ENCODE measurements around the gene NCBP2L.
A peak's percentile ranks its signal among the peaks of the same experiment; 100 is the strongest.

Gene NCBP2L

DNA sequence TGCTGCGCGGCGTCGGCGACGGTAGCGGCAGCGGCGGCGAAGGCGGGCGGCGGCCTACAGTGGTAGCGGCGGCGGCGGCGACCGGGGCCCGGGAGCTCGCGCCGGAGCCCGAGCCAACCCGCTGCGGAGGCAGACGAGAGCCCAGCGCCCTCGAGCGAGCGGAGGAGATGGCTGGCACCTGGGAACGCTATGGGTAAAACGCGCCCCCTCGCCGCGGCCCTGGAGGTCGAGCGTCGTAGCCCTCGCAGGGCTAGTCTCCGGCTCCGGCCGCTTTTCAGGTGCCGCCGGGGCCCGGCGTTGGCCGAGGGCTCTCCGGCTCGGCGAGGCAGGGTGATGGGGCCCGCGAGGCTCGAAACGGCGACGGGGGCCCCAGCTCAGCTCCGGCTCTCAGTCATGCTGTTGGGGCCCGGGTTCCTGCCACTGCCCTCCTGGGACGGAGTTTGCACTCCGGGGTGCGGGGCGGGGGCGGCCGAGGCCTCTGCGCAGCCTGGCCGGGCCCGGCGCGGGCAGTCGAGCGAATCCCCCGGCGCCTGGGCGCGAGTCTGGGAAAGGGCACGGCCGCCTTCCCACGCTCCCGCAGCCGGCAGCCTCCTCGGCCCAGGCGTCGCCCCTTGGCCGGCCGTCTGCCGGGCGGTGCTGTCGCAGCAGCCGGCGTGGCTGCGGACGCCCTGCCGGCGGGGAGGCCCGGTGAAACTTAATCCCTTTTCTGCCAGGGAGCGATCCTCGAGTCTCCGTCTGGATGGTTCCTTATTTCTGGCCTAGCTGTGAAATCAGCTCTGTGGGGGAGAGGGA, 48.9 kb downstream of the NCBP2L start:
- Histone ChIP-seq H3K36me3 (ENCODE audit: control insufficient read depth in 4 of 4, insufficient read depth in 4 of 4, low read length in 3 of 4) (no peaks in the 10 kb centered on the region), H3K27ac (ENCODE audit: insufficient read depth in 1 of 2, low read depth in 1 of 2, low read length in 2 of 2, poor library complexity in 1 of 2, severe bottlenecking in 2 of 2) (no peak overlapping the region)
- 40% methylated on average over 69 of the region's 100 CpGs for WGBS (ENCODE audit: insufficient coverage)

DNA sequence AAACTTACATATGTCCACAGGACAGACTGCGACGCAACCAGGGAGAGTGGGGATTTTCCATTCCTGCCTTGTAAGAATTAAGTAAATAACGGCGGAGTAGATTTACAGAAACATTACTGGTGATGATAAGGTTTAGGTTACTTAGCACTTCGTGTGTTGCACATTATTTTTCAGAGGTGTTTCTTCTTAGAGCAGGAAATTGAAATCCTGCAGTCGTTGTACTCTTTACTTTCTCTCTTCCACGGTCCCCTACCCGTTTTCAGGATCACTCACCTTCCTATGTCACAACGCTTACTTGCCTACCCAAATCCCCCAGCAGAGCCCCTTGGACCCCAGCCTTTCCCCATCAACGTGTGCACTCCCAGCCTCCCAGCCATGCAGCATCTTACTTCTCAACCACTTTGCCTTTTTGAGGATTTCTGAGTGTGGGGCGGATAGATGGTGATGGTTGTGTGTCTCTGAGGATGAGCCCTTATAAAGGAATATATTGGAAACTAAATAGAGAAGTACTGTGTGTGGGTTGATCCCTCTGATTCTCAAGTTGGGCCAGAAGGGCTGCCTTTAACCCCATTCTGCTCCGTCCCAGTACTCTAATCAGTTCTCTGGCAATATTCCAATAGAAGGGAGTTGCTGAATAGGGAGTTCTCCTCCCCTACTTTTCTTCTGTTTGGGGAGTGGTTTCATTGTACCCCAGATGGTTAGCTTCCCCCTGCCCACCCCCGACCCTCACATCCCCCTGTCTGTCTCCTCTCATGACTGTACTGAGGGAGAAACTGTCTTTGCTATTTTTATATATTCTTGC, 49.7 kb downstream of the NCBP2L start:
- Histone ChIP-seq H3K36me3 (ENCODE audit: control insufficient read depth in 4 of 4, insufficient read depth in 4 of 4, low read length in 3 of 4) (no peaks in the 10 kb centered on the region), H3K9me3 (ENCODE audit: control extremely low read depth in 1 of 5, control insufficient read depth in 4 of 5, insufficient read depth in 2 of 5, low read depth in 1 of 5, low read length in 4 of 5) (no peaks in the 10 kb centered on the region), H3K27me3 (replicated peaks in 2 of 5; ENCODE audit: control insufficient read depth in 4 of 5, insufficient read depth in 5 of 5, low read length in 4 of 5) (peaks cover 0 to 53% (median 23%) of the 10 kb centered on the region in 5 experiments), H3K4me1 (ENCODE audit: control extremely low read depth in 1 of 4, control insufficient read depth in 4 of 4, insufficient read depth in 4 of 4, low read length in 3 of 4) (peaks cover 0 to 10% (median 7%) of the 10 kb centered on the region in 4 experiments), H3K4me3 (ENCODE audit: control insufficient read depth in 1 of 7, extremely low read depth in 1 of 7, insufficient read depth in 4 of 7, low read depth in 2 of 7, low read length in 6 of 7) (peak overlapping the region in 1 of 7 experiments; percentile 66), H3K27ac (ENCODE audit: insufficient read depth in 1 of 2, low read depth in 1 of 2, low read length in 2 of 2, poor library complexity in 1 of 2, severe bottlenecking in 2 of 2) (no peak overlapping the region)
- CTCF ChIA-PET: no interaction called here
- 36% methylated on average over 9 of the region's 13 CpGs for WGBS (ENCODE audit: insufficient coverage)
- DNase-seq: peak in 1 of 3 donors; percentile 14
- POLR2A ChIA-PET: no interaction called here

More for the DNA sequence above, 48.9 kb downstream of the NCBP2L start:
- ChIA-PET POLR2A (no interaction called here), CTCF (interaction anchor here (0.5 kb wide), 1 partner anchor 928 kb away, joined by 3 read pairs; no protein-coding TSS in a partner anchor)
- peak in 2 of 3 donors; percentile 25 to 46 for DNase-seq
- Histone ChIP-seq H3K4me3 (ENCODE audit: control insufficient read depth in 1 of 7, extremely low read depth in 1 of 7, insufficient read depth in 4 of 7, low read depth in 2 of 7, low read length in 6 of 7) (peak overlapping the region in 5 of 7 experiments; percentile 6 to 66 (median 48)), H3K4me1 (ENCODE audit: control extremely low read depth in 1 of 4, control insufficient read depth in 4 of 4, insufficient read depth in 4 of 4, low read length in 3 of 4) (peaks cover 0 to 10% (median 7%) of the 10 kb centered on the region in 4 experiments), H3K9me3 (ENCODE audit: control extremely low read depth in 1 of 5, control insufficient read depth in 4 of 5, insufficient read depth in 2 of 5, low read depth in 1 of 5, low read length in 4 of 5) (no peaks in the 10 kb centered on the region), H3K27me3 (replicated peaks in 2 of 5; ENCODE audit: control insufficient read depth in 4 of 5, insufficient read depth in 5 of 5, low read length in 4 of 5) (peaks cover 0 to 49% (median 23%) of the 10 kb centered on the region in 5 experiments)

DNA sequence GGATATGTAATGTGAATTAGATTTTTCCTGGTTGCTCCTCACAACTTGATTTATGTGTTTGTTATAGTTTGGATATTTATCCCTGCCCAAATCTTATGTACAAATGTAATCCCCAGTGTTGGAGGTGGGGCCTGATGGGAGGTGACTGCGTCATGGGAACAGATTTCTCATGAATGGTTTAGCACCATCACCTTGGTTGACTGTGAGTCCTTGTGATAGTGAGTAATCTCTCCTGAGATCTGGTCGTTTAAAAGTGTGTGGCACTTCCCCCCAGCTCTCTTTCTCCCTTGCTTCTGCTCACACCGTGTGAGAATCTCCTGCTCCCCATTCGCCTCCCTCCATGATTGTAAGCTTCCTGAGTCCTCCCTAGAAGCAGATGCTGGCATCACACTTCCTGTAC, 50.3 kb downstream of the NCBP2L start:
- Histone ChIP-seq H3K36me3 (ENCODE audit: control insufficient read depth in 4 of 4, insufficient read depth in 4 of 4, low read length in 3 of 4) (no peaks in the 10 kb centered on the region), H3K9me3 (ENCODE audit: control extremely low read depth in 1 of 5, control insufficient read depth in 4 of 5, insufficient read depth in 2 of 5, low read depth in 1 of 5, low read length in 4 of 5) (no peaks in the 10 kb centered on the region), H3K4me1 (ENCODE audit: control extremely low read depth in 1 of 4, control insufficient read depth in 4 of 4, insufficient read depth in 4 of 4, low read length in 3 of 4) (peaks cover 0 to 10% (median 7%) of the 10 kb centered on the region in 4 experiments), H3K27ac (ENCODE audit: insufficient read depth in 1 of 2, low read depth in 1 of 2, low read length in 2 of 2, poor library complexity in 1 of 2, severe bottlenecking in 2 of 2) (no peak overlapping the region), H3K27me3 (replicated peaks in 2 of 5; ENCODE audit: control insufficient read depth in 4 of 5, insufficient read depth in 5 of 5, low read length in 4 of 5) (peaks cover 0 to 54% (median 23%) of the 10 kb centered on the region in 5 experiments), H3K4me3 (ENCODE audit: control insufficient read depth in 1 of 7, extremely low read depth in 1 of 7, insufficient read depth in 4 of 7, low read depth in 2 of 7, low read length in 6 of 7) (no peak overlapping the region)
- no peak for DNase-seq
- POLR2A ChIA-PET: no interaction called here
- 66% methylated on average over 3 of the region's 4 CpGs for WGBS (ENCODE audit: insufficient coverage)
- CTCF ChIA-PET: no interaction called here

DNA sequence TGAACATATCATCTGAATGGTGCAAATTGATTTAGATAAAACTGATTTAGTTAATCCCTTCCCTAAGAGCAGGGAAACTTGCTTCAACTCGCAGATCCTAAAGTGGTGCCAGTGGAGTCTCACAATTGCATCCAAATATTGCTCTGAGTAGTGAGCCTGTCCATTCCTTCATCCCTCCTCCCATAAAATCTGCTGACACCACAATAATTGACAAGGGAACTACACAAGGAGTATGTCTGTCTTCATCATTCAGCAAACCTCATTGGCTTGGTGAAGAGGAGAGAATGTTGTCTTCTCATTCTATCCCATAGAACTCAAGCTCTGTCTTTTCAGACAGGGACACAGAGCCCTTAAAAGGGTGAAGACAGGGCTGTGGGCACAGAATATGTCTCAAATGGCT, 52.3 kb downstream of the NCBP2L start:
- Histone ChIP-seq H3K4me1 (ENCODE audit: control extremely low read depth in 1 of 4, control insufficient read depth in 4 of 4, insufficient read depth in 4 of 4, low read length in 3 of 4) (peaks cover 0 to 10% (median 7%) of the 10 kb centered on the region in 4 experiments), H3K4me3 (ENCODE audit: control insufficient read depth in 1 of 7, extremely low read depth in 1 of 7, insufficient read depth in 4 of 7, low read depth in 2 of 7, low read length in 6 of 7) (no peak overlapping the region), H3K36me3 (ENCODE audit: control insufficient read depth in 4 of 4, insufficient read depth in 4 of 4, low read length in 3 of 4) (no peaks in the 10 kb centered on the region), H3K27ac (ENCODE audit: insufficient read depth in 1 of 2, low read depth in 1 of 2, low read length in 2 of 2, poor library complexity in 1 of 2, severe bottlenecking in 2 of 2) (no peak overlapping the region), H3K27me3 (replicated peaks in 2 of 5; ENCODE audit: control insufficient read depth in 4 of 5, insufficient read depth in 5 of 5, low read length in 4 of 5) (peaks cover 0 to 49% (median 19%) of the 10 kb centered on the region in 5 experiments), H3K9me3 (ENCODE audit: control extremely low read depth in 1 of 5, control insufficient read depth in 4 of 5, insufficient read depth in 2 of 5, low read depth in 1 of 5, low read length in 4 of 5) (no peaks in the 10 kb centered on the region)
- ChIA-PET CTCF (no interaction called here), POLR2A (no interaction called here)
- WGBS (ENCODE audit: insufficient coverage): 67% methylated on average over 1 of the region's 1 CpG
- DNase-seq: no peak

DNA sequence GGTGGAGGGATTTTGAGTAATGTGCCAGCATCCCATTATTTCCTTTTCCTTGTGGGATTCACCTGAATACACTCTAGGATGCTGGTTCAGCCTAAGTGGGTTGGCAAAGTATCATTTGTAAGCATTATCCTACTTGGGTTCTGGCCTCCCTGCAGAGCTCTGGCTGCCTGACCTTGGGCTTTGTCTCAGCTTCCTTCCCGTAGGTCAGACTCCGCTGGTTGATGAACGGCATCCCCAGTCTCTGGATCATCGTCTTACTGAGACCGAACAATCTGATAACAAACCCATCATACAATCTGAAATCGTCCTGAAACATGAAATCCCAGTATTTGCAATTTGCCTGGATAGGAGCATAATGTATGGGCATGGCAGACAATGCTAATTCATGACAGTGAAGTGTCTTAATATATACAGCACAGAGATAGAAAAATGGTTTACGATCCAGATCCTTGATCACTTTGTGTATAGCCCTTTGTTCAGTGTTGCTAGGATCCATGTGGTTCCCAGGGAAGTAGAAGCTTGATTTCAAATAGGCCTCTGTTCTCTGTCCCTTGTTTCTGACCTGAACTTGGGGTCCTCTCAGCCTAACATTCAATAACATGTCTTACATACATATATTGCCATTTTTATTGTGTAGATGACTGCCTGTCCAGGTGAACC, 53.7 kb downstream of the NCBP2L start:
- Histone ChIP-seq H3K36me3 (ENCODE audit: control insufficient read depth in 4 of 4, insufficient read depth in 4 of 4, low read length in 3 of 4) (no peaks in the 10 kb centered on the region), H3K4me1 (ENCODE audit: control extremely low read depth in 1 of 4, control insufficient read depth in 4 of 4, insufficient read depth in 4 of 4, low read length in 3 of 4) (peaks cover 0 to 6% (median 4%) of the 10 kb centered on the region in 4 experiments), H3K9me3 (ENCODE audit: control extremely low read depth in 1 of 5, control insufficient read depth in 4 of 5, insufficient read depth in 2 of 5, low read depth in 1 of 5, low read length in 4 of 5) (no peaks in the 10 kb centered on the region), H3K27me3 (replicated peaks in 2 of 5; ENCODE audit: control insufficient read depth in 4 of 5, insufficient read depth in 5 of 5, low read length in 4 of 5) (peaks cover 0 to 37% (median 18%) of the 10 kb centered on the region in 5 experiments), H3K27ac (ENCODE audit: insufficient read depth in 1 of 2, low read depth in 1 of 2, low read length in 2 of 2, poor library complexity in 1 of 2, severe bottlenecking in 2 of 2) (no peak overlapping the region), H3K4me3 (ENCODE audit: control insufficient read depth in 1 of 7, extremely low read depth in 1 of 7, insufficient read depth in 4 of 7, low read depth in 2 of 7, low read length in 6 of 7) (no peak overlapping the region)
- CTCF ChIA-PET: no interaction called here
- POLR2A ChIA-PET: no interaction called here
- WGBS (ENCODE audit: insufficient coverage): 83% methylated on average over 3 of the region's 7 CpGs
- DNase-seq: no peak

DNA sequence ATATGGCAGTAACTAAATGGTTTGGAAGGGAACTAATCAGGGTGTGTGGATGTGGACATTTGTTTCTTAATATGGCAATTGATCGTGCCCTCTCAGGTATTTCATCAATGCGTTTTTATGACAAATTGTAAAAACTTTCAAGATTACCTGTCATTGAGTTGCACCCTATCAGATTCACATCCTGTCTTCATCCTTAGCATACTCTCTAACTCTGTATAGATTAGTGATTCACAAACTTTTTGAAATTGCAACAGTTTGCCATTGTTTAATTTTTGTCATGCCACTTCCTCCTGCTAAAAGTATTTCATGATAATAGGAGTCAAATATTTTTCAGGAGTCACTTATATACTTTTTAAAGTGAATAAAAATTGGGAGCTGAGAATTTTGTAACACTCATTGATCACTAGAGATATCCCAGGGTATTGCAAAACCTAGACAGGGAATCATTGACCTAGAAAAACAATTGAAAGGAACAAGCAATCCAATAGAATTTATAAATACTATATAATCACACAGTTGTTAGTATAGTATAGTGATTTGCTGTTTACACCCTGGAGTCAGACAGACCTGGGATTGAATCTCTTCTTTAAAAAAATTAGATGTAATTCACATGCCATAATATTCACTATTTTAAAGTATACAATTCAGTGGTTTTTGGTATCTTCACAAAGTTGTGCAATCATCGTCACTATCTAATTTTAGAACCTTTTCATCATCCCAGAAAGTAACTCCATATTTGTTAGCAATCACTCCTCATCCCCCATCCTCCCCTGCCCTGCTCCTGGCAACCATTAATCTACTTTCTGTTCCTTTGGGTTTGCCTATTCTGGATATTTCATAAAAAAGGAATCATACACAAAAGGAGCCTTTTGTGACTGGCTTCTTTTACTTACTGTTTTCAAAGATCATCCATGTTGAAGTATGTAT, 57.0 kb downstream of the NCBP2L start:
- 79% methylated on average over 2 of the region's 3 CpGs for WGBS (ENCODE audit: insufficient coverage)
- CTCF ChIA-PET: no interaction called here
- no peak for DNase-seq

More for the DNA sequence above, 57.0 kb downstream of the NCBP2L start:
- POLR2A ChIA-PET: no interaction called here
- Histone ChIP-seq H3K4me3 (ENCODE audit: control insufficient read depth in 1 of 7, extremely low read depth in 1 of 7, insufficient read depth in 4 of 7, low read depth in 2 of 7, low read length in 6 of 7) (no peak overlapping the region), H3K4me1 (ENCODE audit: control extremely low read depth in 1 of 4, control insufficient read depth in 4 of 4, insufficient read depth in 4 of 4, low read length in 3 of 4) (no peaks in the 10 kb centered on the region), H3K27me3 (replicated peaks in 2 of 5; ENCODE audit: control insufficient read depth in 4 of 5, insufficient read depth in 5 of 5, low read length in 4 of 5) (peaks cover 0 to 14% (median 10%) of the 10 kb centered on the region in 5 experiments), H3K9me3 (ENCODE audit: control extremely low read depth in 1 of 5, control insufficient read depth in 4 of 5, insufficient read depth in 2 of 5, low read depth in 1 of 5, low read length in 4 of 5) (no peaks in the 10 kb centered on the region), H3K27ac (ENCODE audit: insufficient read depth in 1 of 2, low read depth in 1 of 2, low read length in 2 of 2, poor library complexity in 1 of 2, severe bottlenecking in 2 of 2) (no peak overlapping the region), H3K36me3 (ENCODE audit: control insufficient read depth in 4 of 4, insufficient read depth in 4 of 4, low read length in 3 of 4) (no peaks in the 10 kb centered on the region)
